ENCODE data around the gene PRDM5. TPM values are rescaled to one million over a fixed set of nuclear protein-coding genes. Genes with fewer than 3 reads are reported as not detected.

PRDM5 gene
- total RNA-seq, 1 donor from 2014 or later: 6.5 TPM

- Histone ChIP-seq H3K4me2 (ENCODE audit: low read length) (no peak overlapping the region), H2AFZ (ENCODE audit: low read depth, low read length) (no peak overlapping the region), H3K27me3 (ENCODE audit: insufficient read depth, low read length) (no peaks in the 10 kb centered on the region), H3K9me3 (ENCODE audit: insufficient read depth, low read depth, low read length) (no peaks in the 10 kb centered on the region), H3K36me3 (ENCODE audit: insufficient read depth, low read length) (no peaks in the 10 kb centered on the region), H4K20me1 (ENCODE audit: insufficient read depth, low read length) (no peaks in the 10 kb centered on the region), H3K4me1 (ENCODE audit: insufficient read depth, low read length) (no peaks in the 10 kb centered on the region), H3K79me2 (ENCODE audit: insufficient read depth, low read length) (no peaks in the 10 kb centered on the region), H3K27ac (ENCODE audit: low read depth, low read length) (no peak overlapping the region), H3K4me3 (ENCODE audit: insufficient read depth, low read depth, low read length) (no peak overlapping the region), H3K9ac (ENCODE audit: low read length) (no peak overlapping the region)
- TF ChIP-seq EZH2 (IDR thresholded peaks at IDR 0.05; ENCODE audit: insufficient read depth, low read length) (no peak), CTCF (IDR thresholded peaks at IDR 0.05; ENCODE audit: insufficient read depth, low read depth, low read length) (no peak)
- H3K36me3 Mint-ChIP-seq (ENCODE audit: low read depth, unreplicated experiment): no peaks in the 10 kb centered on the region
- no peak overlapping the region for H3K4me3 Mint-ChIP-seq (ENCODE audit: unreplicated experiment)
- no peaks in the 10 kb centered on the region for H3K9me3 Mint-ChIP-seq (ENCODE audit: unreplicated experiment)
- H3K27me3 Mint-ChIP-seq (ENCODE audit: low read depth, unreplicated experiment): no peaks in the 10 kb centered on the region
- no peak overlapping the region for H3K27ac Mint-ChIP-seq (ENCODE audit: unreplicated experiment)
- DNase-seq (ENCODE audit: low read depth): no peak
- peaks cover 3% of the 10 kb centered on the region for H3K4me1 Mint-ChIP-seq (ENCODE audit: low read depth, unreplicated experiment)
- no peak for FAIRE-seq
Observed at GRCh38 chr4:120667102-120667501, 255.4 kb downstream of the PRDM5 start.

GRCh38 chr4:120664851-120665250, 257.7 kb downstream of the PRDM5 start:
- TF ChIP-seq CTCF (IDR thresholded peaks at IDR 0.05; ENCODE audit: insufficient read depth, low read depth, low read length) (no peak), EZH2 (IDR thresholded peaks at IDR 0.05; ENCODE audit: insufficient read depth, low read length) (no peak)
- Mint-ChIP-seq H3K36me3 (ENCODE audit: low read depth, unreplicated experiment) (no peaks in the 10 kb centered on the region), H3K4me3 (ENCODE audit: unreplicated experiment) (no peak overlapping the region), H3K4me1 (ENCODE audit: low read depth, unreplicated experiment) (no peaks in the 10 kb centered on the region), H3K27ac (ENCODE audit: unreplicated experiment) (no peak overlapping the region), H3K27me3 (ENCODE audit: low read depth, unreplicated experiment) (no peaks in the 10 kb centered on the region), H3K9me3 (ENCODE audit: unreplicated experiment) (no peaks in the 10 kb centered on the region)
- no peaks in the 10 kb centered on the region for H3K27me3 ChIP-seq (ENCODE audit: insufficient read depth, low read length)
- H4K20me1 ChIP-seq (ENCODE audit: insufficient read depth, low read length): no peaks in the 10 kb centered on the region
- no peak overlapping the region for H3K27ac ChIP-seq (ENCODE audit: low read depth, low read length)
- DNase-seq (ENCODE audit: low read depth) (no peak), FAIRE-seq (no peak)
- no peak overlapping the region for H3K9ac ChIP-seq (ENCODE audit: low read length)
- no peak overlapping the region for H3K4me2 ChIP-seq (ENCODE audit: low read length)
- no peaks in the 10 kb centered on the region for H3K4me1 ChIP-seq (ENCODE audit: insufficient read depth, low read length)
- H3K9me3 ChIP-seq (ENCODE audit: insufficient read depth, low read depth, low read length): no peaks in the 10 kb centered on the region
- no peak overlapping the region for H2AFZ ChIP-seq (ENCODE audit: low read depth, low read length)
- no peaks in the 10 kb centered on the region for H3K79me2 ChIP-seq (ENCODE audit: insufficient read depth, low read length)
- H3K36me3 ChIP-seq (ENCODE audit: insufficient read depth, low read length): no peaks in the 10 kb centered on the region
- no peak overlapping the region for H3K4me3 ChIP-seq (ENCODE audit: insufficient read depth, low read depth, low read length)

GRCh38 chr4:120659616-120660170, 262.8 kb downstream of the PRDM5 start:
- no peaks in the 10 kb centered on the region for H3K27me3 Mint-ChIP-seq (ENCODE audit: low read depth, unreplicated experiment)
- H3K9me3 ChIP-seq (ENCODE audit: insufficient read depth, low read depth, low read length): no peaks in the 10 kb centered on the region
- H3K36me3 Mint-ChIP-seq (ENCODE audit: low read depth, unreplicated experiment): no peaks in the 10 kb centered on the region
- H3K4me2 ChIP-seq (ENCODE audit: low read length): no peak overlapping the region
- H3K27ac ChIP-seq (ENCODE audit: low read depth, low read length): no peak overlapping the region
- no peak overlapping the region for H2AFZ ChIP-seq (ENCODE audit: low read depth, low read length)
- no peak overlapping the region for H3K4me3 ChIP-seq (ENCODE audit: insufficient read depth, low read depth, low read length)
- FAIRE-seq (no peak), DNase-seq (ENCODE audit: low read depth) (no peak)
- H3K36me3 ChIP-seq (ENCODE audit: insufficient read depth, low read length): no peaks in the 10 kb centered on the region
- H3K79me2 ChIP-seq (ENCODE audit: insufficient read depth, low read length): no peaks in the 10 kb centered on the region
- no peak overlapping the region for H3K4me3 Mint-ChIP-seq (ENCODE audit: unreplicated experiment)
- H4K20me1 ChIP-seq (ENCODE audit: insufficient read depth, low read length): no peaks in the 10 kb centered on the region
- H3K9me3 Mint-ChIP-seq (ENCODE audit: unreplicated experiment): no peaks in the 10 kb centered on the region
- H3K27me3 ChIP-seq (ENCODE audit: insufficient read depth, low read length): no peaks in the 10 kb centered on the region
- no peak overlapping the region for H3K27ac Mint-ChIP-seq (ENCODE audit: unreplicated experiment)
- no peaks in the 10 kb centered on the region for H3K4me1 Mint-ChIP-seq (ENCODE audit: low read depth, unreplicated experiment)
- TF ChIP-seq CTCF (IDR thresholded peaks at IDR 0.05; ENCODE audit: insufficient read depth, low read depth, low read length): no peak
- TF ChIP-seq EZH2 (IDR thresholded peaks at IDR 0.05; ENCODE audit: insufficient read depth, low read length): no peak
- no peak overlapping the region for H3K9ac ChIP-seq (ENCODE audit: low read length)
- H3K4me1 ChIP-seq (ENCODE audit: insufficient read depth, low read length): no peaks in the 10 kb centered on the region
